ENCODE results near the gene HDGF. TPM values are rescaled to one million over a fixed set of nuclear protein-coding genes. Genes with fewer than 3 reads are reported as not detected.
A peak's percentile ranks its signal among the peaks of the same experiment; 100 is the strongest.

The HDGF gene
- total RNA-seq, 1 experiment from 2014 or later, result 310 TPM

- Histone ChIP-seq H3K4ac (ENCODE audit: low read depth, low read length) (no peak overlapping the region), H3K18ac (ENCODE audit: insufficient read length, low read depth, low read length) (no peak overlapping the region), H2BK5ac (ENCODE audit: insufficient read length, low read length) (no peak overlapping the region), H3K27me3 (ENCODE audit: insufficient read depth, low read length) (no peaks in the 10 kb centered on the region), H3K27ac (ENCODE audit: insufficient read length, low read depth, low read length) (no peak overlapping the region), H3K23me2 (ENCODE audit: insufficient read length, low read depth, low read length, poor library complexity, severe bottlenecking) (no peaks in the 10 kb centered on the region), H3K56ac (ENCODE audit: insufficient read length, low read depth, low read length) (no peak overlapping the region), H2BK15ac (ENCODE audit: low read depth, low read length) (no peak overlapping the region), H3K79me2 (ENCODE audit: insufficient read depth, low read length) (no peaks in the 10 kb centered on the region), H2AFZ (ENCODE audit: low read length) (no peak overlapping the region), H2BK20ac (ENCODE audit: low read depth, low read length, poor library complexity, severe bottlenecking) (no peak overlapping the region), H2AK5ac (ENCODE audit: insufficient read length, low read length) (no peak overlapping the region), H3K9ac (ENCODE audit: extremely low read depth, insufficient read length, low read length) (no peak overlapping the region), H4K91ac (ENCODE audit: insufficient read length, low read depth, low read length) (no peak overlapping the region), H2BK120ac (ENCODE audit: low read depth, low read length, poor library complexity, severe bottlenecking) (no peak overlapping the region), H4K5ac (ENCODE audit: insufficient read length, low read depth, low read length) (no peak overlapping the region), H2BK12ac (ENCODE audit: insufficient read length, low read depth, low read length) (no peak overlapping the region), H3K9me3 (ENCODE audit: control insufficient read depth, low read depth, low read length) (no peaks in the 10 kb centered on the region), H4K8ac (replicated peaks; ENCODE audit: insufficient read length, low read depth, low read length) (no peak overlapping the region), H3K4me1 (ENCODE audit: insufficient read depth, low read length) (no peaks in the 10 kb centered on the region), H3K4me2 (ENCODE audit: insufficient read depth, insufficient read length, low read length) (no peak overlapping the region), H3K79me1 (ENCODE audit: insufficient read depth, low read depth, low read length, poor library complexity, severe bottlenecking) (no peaks in the 10 kb centered on the region), H3K23ac (ENCODE audit: insufficient read length, low read depth, low read length) (no peak overlapping the region), H3K14ac (ENCODE audit: insufficient read depth, low read length) (no peak overlapping the region), H3T11ph (ENCODE audit: low read length) (no peak overlapping the region), H4K20me1 (ENCODE audit: control insufficient read depth, insufficient read depth, insufficient read length) (no peaks in the 10 kb centered on the region)
- TF ChIP-seq CTCF (conservative IDR thresholded peaks at IDR 0.05), result no peak
- H3K27me3 Mint-ChIP-seq (ENCODE audit: low read depth), result peaks cover 3% of the 10 kb centered on the region
- H3K27ac Mint-ChIP-seq, result peak overlapping the region in 1 of 3 experiments; percentile 1; a peak in 1 of 7 replicates
- H3K4me3 Mint-ChIP-seq, result no peak overlapping the region
- peaks cover 13 to 21% of the 10 kb centered on the region in 2 experiments for H3K4me1 Mint-ChIP-seq
- whole genome bisulfite sequencing (ENCODE audit: extremely low coverage, insufficient read length, low lambda C conversion rate), result no CpG with 5 or more reads among the region's 4 CpGs
- no peaks in the 10 kb centered on the region for H3K9me3 Mint-ChIP-seq
- DNase-seq, result no peak
- peaks cover 5 to 33% (median 12%) of the 10 kb centered on the region in 3 experiments; a peak in 5 of 7 replicates for H3K36me3 Mint-ChIP-seq (ENCODE audit: insufficient read depth in 1 of 3, low read depth in 3 of 3)
These were observed 34.1 kb downstream of the HDGF start for GRCh38 chr1:156717351-156717750.
